Stomach (tissue), 9 donors: ENCODE measurements around the gene PTPN22. TPM values are rescaled to one million over a fixed set of nuclear protein-coding genes. Genes with fewer than 3 reads are reported as not detected.
A peak's percentile ranks its signal among the peaks of the same experiment; 100 is the strongest.

Experiments
- DNase-seq, 2 donors: peaks; one replicate each; pipeline versions ENCODE4 v3.0.0 to v3.0.0-alpha.2; 2013 to 2019
- H3K27ac ChIP-seq, 5 donors: fragments of 200-600 bp in 4 of 5; sonication (generic) in 4 of 5; one replicate each; pipeline ENCODE4 v1.5.1; 2013 to 2019; ENCODE audit warnings: mild to moderate bottlenecking in 1 of 5, moderate library complexity in 1 of 5
- H3K27me3 ChIP-seq, 3 donors: fragments of 200-600 bp; sonication (generic); one replicate each; pipeline ENCODE4 v1.5.1; 2017 to 2019; ENCODE audit warnings: mixed run types in 1 of 3
- H3K36me3 ChIP-seq, 4 donors: fragments of 200-600 bp; sonication (generic); 1 replicate in 3 of 4; 2 replicates in 1 of 4; pipeline ENCODE4 v1.5.1; 2016 to 2019
- H3K4me1 ChIP-seq, 4 donors: fragments of 200-600 bp; sonication (generic); one replicate each; pipeline ENCODE4 v1.5.1; 2016 to 2019
- H3K4me3 ChIP-seq, 4 donors: fragments of 200-600 bp; sonication (generic) in 3 of 4; one replicate each; pipeline ENCODE4 v1.5.1; 2016 to 2019; ENCODE audit warnings: mild to moderate bottlenecking in 1 of 4
- H3K9me3 ChIP-seq, 4 donors: fragments of 200-600 bp; sonication (generic); one replicate each; pipeline ENCODE4 v1.5.1; 2016 to 2019
- CTCF ChIP-seq, 7 experiments: fragments of 450-650 bp in 4 of 7; fragments of 200-600 bp in 3 of 7; sonication (generic) in 3 of 7; IDR thresholded peaks; one replicate each; pipeline ENCODE4 v1.5.1; 2016 to 2019; ENCODE audit warnings: antibody characterized with exemption in 7 of 7, control low read depth in 2 of 7, mild to moderate bottlenecking in 1 of 7
- EP300 ChIP-seq: sonication (generic); formaldehyde crosslinking; IDR thresholded peaks from one replicate; pipeline ENCODE4 v1.6.1; 2017; ENCODE audit warnings: antibody characterized with exemption
- POLR2A ChIP-seq, 4 donors: fragments of 450-650 bp; IDR thresholded peaks; one replicate each; pipeline ENCODE4 v1.6.1; 2016; ENCODE audit warnings: antibody characterized with exemption in 4 of 4, control low read depth in 2 of 4, mild to moderate bottlenecking in 1 of 4, moderate library complexity in 1 of 4
- POLR2AphosphoS5 ChIP-seq, 3 donors: sonication (generic); formaldehyde crosslinking; IDR thresholded peaks; one replicate each; pipeline ENCODE4 v1.6.1; 2016; ENCODE audit warnings: antibody characterized with exemption in 3 of 3
- WGBS, 5 donors: extraction: QIAGEN DNeasy Blood & Tissue Kit in 3 of 5; methylation state at CpG; one replicate each; pipeline versions ENCODE4 v1.1.5 to v1.1.7; 2013 to 2018; 5-methylcytosine and 5-hydroxymethylcytosine counted together
- intact Hi-C: fragments of 100-400 bp; cut with DNase I; formaldehyde crosslinking; loops from one replicate; pipeline ENCODE4 v1.15.1; 2023; ENCODE audit warnings: low total_unique reads
- polyA plus RNA-seq, 3 donors: library from polyadenylated mRNA; stranded (reverse); fragments of 200-250 nt; gene quantifications; one replicate each; pipeline ENCODE4 v1.2.3, GENCODE V29; 2013
- total RNA-seq, 5 donors: library from RNA; depleted of rRNA; stranded (reverse); fragments of >200 nt; gene quantifications; one replicate each; pipeline versions ENCODE4 v1.1.0 to v1.2.3, GENCODE V29; 2014 to 2016
- donor health status: healthy with polysubstance abuse.
- donor health status: Bipolar disorder and iron deficiency.
- donor health status: healthy.

Gene PTPN22
- total and polyA plus RNA-seq, 8 donors, result 0.93 to 8.5 (median 2.1) TPM; not detected in 1

- intact Hi-C loops, result no loop called here
- Histone ChIP-seq H3K27me3 (no peaks in the 10 kb centered on the region), H3K27ac (peak overlapping the region in 2 of 5 donors; percentile 3 to 38), H3K4me3 (no peak overlapping the region), H3K9me3 (no peaks in the 10 kb centered on the region), H3K36me3 (no peaks in the 10 kb centered on the region), H3K4me1 (peaks cover 11 to 26% (median 14%) of the 10 kb centered on the region in 4 donors)
- 32 to 58% (median 43%) methylated on average over 1 of the region's 1 CpG for WGBS, 5 donors
- no peak for TF ChIP-seq EP300
- TF ChIP-seq POLR2A (IDR thresholded peaks at IDR 0.05), result no peak
- TF ChIP-seq POLR2AphosphoS5 (IDR thresholded peaks at IDR 0.05), result no peak
- no peak for TF ChIP-seq CTCF (IDR thresholded peaks at IDR 0.05)
- peak in 1 of 2 donors; percentile 20 for DNase-seq
These were observed 2.7 kb upstream of the PTPN22 start for GRCh38 chr1:113874012-113874879.

- Histone ChIP-seq H3K27ac (peak overlapping the region in 4 of 5 donors; percentile 38 to 82 (median 69)), H3K36me3 (no peaks in the 10 kb centered on the region), H3K4me3 (no peak overlapping the region), H3K4me1 (peaks cover 0 to 14% (median 4%) of the 10 kb centered on the region in 4 donors), H3K9me3 (no peaks in the 10 kb centered on the region), H3K27me3 (no peaks in the 10 kb centered on the region)
- DNase-seq, result no peak
- intact Hi-C loops, result no loop called here
- TF ChIP-seq POLR2AphosphoS5 (IDR thresholded peaks at IDR 0.05) (no peak), CTCF (IDR thresholded peaks at IDR 0.05) (no peak), EP300 (no peak), POLR2A (IDR thresholded peaks at IDR 0.05) (no peak)
These were observed 865 bp upstream of the PTPN22 start for GRCh38 chr1:113872219-113872935.

GRCh38 chr1:113870778-113871177, 734 bp downstream of the PTPN22 start:
- DNase-seq, result no peak
- peak overlapping the region in 3 of 4 donors; percentile 11 to 19 (median 17) for H3K4me3 ChIP-seq
- intact Hi-C loops, result no loop called here
- H3K27me3 ChIP-seq, result no peaks in the 10 kb centered on the region
- no peaks in the 10 kb centered on the region for H3K36me3 ChIP-seq
- H3K27ac ChIP-seq, result peak overlapping the region in 3 of 5 donors; percentile 29 to 82 (median 77)
- TF ChIP-seq POLR2AphosphoS5 (IDR thresholded peaks at IDR 0.05) (no peak), POLR2A (IDR thresholded peaks at IDR 0.05) (no peak), CTCF (IDR thresholded peaks at IDR 0.05) (no peak), EP300 (no peak)
- WGBS, 5 donors, result 79 to 86% (median 81%) methylated on average over 3 of the region's 3 CpGs
- H3K9me3 ChIP-seq, result no peaks in the 10 kb centered on the region
- H3K4me1 ChIP-seq, result peaks cover 0 to 14% (median 4%) of the 10 kb centered on the region in 4 donors

- intact Hi-C loops, result no loop called here
- Histone ChIP-seq H3K4me1 (peaks cover 0 to 4% (median under 1%) of the 10 kb centered on the region in 4 donors), H3K27ac (no peak overlapping the region), H3K9me3 (no peaks in the 10 kb centered on the region), H3K4me3 (no peak overlapping the region), H3K36me3 (no peaks in the 10 kb centered on the region), H3K27me3 (no peaks in the 10 kb centered on the region)
- TF ChIP-seq EP300, result no peak
- no peak for TF ChIP-seq CTCF (IDR thresholded peaks at IDR 0.05)
- TF ChIP-seq POLR2AphosphoS5 (IDR thresholded peaks at IDR 0.05), result no peak
- no peak for TF ChIP-seq POLR2A (IDR thresholded peaks at IDR 0.05)
- no peak for DNase-seq
- WGBS, 5 donors, result 88 to 94% (median 92%) methylated on average over 4 of the region's 4 CpGs
These were observed 3.0 kb downstream of the PTPN22 start for GRCh38 chr1:113868387-113869083.
